Left lung (tissue), 10 donors: Measurements from ENCODE around the gene PIAS2. TPM values are rescaled to one million over a fixed set of nuclear protein-coding genes. Genes with fewer than 3 reads are reported as not detected.
"Not testable (repeated sequence)": the region's sequence is repeated elsewhere in the genome, so short reads cannot be mapped to it uniquely, and the experiment has no call there.

Experiments used
- ATAC-seq: fragments of 200-7000 bp; cut with Tn5 transposase; one replicate; pipeline ENCODE4 v1.9.1; 2020; ENCODE audit warnings: moderate library complexity
- DNase-seq, 4 donors: peaks; one replicate each; pipeline ENCODE4 v3.0.0-alpha.2; 2013 to 2020
- H3K27ac ChIP-seq, 2 donors: fragments of 200-600 bp; sonication (generic) in 1 of 2; one replicate each; pipeline versions ENCODE4 v1.5.0 to v1.8.0; 2020 to 2021
- H3K27me3 ChIP-seq, 2 donors: fragments of 200-600 bp; sonication (generic) in 1 of 2; one replicate each; pipeline versions ENCODE4 v1.5.0 to v1.8.0; 2020 to 2021
- H3K36me3 ChIP-seq, 2 donors: fragments of 200-600 bp; sonication (generic) in 1 of 2; one replicate each; pipeline versions ENCODE4 v1.5.0 to v1.8.0; 2020 to 2021
- H3K4me1 ChIP-seq, 2 donors: fragments of 200-600 bp; one replicate each; pipeline ENCODE4 v1.8.0; 2021
- H3K4me3 ChIP-seq, 2 donors: fragments of 200-600 bp; sonication (generic) in 1 of 2; one replicate each; pipeline versions ENCODE4 v1.5.0 to v1.8.0; 2020 to 2021; ENCODE audit warnings: mild to moderate bottlenecking in 1 of 2
- H3K9me3 ChIP-seq, 2 donors: fragments of 200-600 bp; sonication (generic) in 1 of 2; one replicate each; pipeline versions ENCODE4 v1.5.0 to v1.8.0; 2020 to 2021
- intact Hi-C, 2 donors: fragments of 100-400 bp; cut with DNase I; formaldehyde crosslinking; loops; one replicate each; pipeline versions ENCODE4 v1.11.2 to v1.14.2; 2022
- polyA plus RNA-seq, 6 donors: library from polyadenylated mRNA; unstranded; fragments of 120-200 nt; gene quantifications; one replicate each; pipeline ENCODE4 v1.2.1, GENCODE V29; 2013; ENCODE audit not compliant: insufficient read length in 6 of 6
- total RNA-seq, 2 donors: library from RNA; stranded (reverse); fragmentation: NEBNext Ultra II Directional; extraction: Animal tissue kit (Norgen Biotek cat#: 25700); gene quantifications; one replicate each; pipeline ENCODE4 v1.2.1, GENCODE V29; 2021
- TF ChIP-seq, protein P1 (sequence below), 2 donors: fragments of 200-600 bp; sonication (generic) in 1 of 2; IDR thresholded peaks; one replicate each; pipeline versions ENCODE4 v1.5.0 to v1.8.0; 2021; ENCODE audit warnings: antibody characterized with exemption in 2 of 2
- donor health status: DM: no; HTN: yes; CAD: no.
- donor health status: DM: no; HTN: no; CAD: no.

Gene PIAS2
- total and polyA plus RNA-seq, 8 donors: 20.0 to 31.3 (median 22.1) TPM

DNA sequence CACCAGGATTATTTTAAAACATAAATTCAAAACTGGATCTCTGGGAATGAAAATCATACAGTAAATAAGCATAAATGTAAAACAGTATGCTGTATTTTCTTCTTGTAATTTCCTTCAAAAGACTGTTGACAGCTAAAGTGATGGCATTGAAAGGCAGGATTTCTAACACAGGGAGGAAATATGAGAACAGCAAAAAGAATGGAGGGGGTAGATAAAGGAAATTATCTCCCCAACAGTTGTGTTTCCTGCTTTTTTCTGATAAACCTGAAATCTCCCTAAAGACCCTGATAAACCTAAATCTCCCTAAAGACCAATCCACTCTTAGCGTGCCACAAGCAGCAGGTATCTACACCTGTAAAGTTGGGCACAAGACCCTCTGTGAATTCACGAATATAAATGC lies 50.8 kb downstream of the PIAS2 start:
- peaks cover 0 to 26% of the 10 kb centered on the region in 2 donors for H3K36me3 ChIP-seq
- intact Hi-C loops: no loop called here

DNA sequence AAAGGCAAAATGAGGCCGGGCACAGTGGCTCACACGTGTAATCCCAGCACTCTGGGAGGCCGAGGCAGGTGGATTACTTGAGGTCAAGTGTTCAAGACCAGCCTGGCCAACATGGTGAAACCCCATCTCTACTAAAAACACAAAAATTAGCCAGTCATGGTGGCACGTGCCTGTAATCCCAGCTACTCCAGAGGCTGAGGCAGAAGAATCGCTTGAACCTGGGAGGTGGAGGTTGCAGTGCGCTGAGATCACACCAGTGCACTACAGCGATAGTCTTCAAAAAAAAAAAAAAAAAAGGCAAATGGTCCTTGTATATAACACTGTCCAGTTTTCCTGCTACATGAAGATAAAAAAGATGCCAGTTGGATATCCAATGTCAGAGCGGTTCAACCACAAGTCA lies 52.1 kb downstream of the PIAS2 start:
- ATAC-seq: not testable (repeated sequence)

More for the DNA sequence above, 50.8 kb downstream of the PIAS2 start:
- no peak overlapping the region for H3K4me3 ChIP-seq
- H3K9me3 ChIP-seq: peaks cover 0 to 24% of the 10 kb centered on the region in 2 donors
- ATAC-seq (no peak), DNase-seq (no peak)
- H3K27me3 ChIP-seq: no peaks in the 10 kb centered on the region
- no peak overlapping the region for H3K27ac ChIP-seq
- H3K4me1 ChIP-seq: no peaks in the 10 kb centered on the region
- TF ChIP-seq, protein P1, sequence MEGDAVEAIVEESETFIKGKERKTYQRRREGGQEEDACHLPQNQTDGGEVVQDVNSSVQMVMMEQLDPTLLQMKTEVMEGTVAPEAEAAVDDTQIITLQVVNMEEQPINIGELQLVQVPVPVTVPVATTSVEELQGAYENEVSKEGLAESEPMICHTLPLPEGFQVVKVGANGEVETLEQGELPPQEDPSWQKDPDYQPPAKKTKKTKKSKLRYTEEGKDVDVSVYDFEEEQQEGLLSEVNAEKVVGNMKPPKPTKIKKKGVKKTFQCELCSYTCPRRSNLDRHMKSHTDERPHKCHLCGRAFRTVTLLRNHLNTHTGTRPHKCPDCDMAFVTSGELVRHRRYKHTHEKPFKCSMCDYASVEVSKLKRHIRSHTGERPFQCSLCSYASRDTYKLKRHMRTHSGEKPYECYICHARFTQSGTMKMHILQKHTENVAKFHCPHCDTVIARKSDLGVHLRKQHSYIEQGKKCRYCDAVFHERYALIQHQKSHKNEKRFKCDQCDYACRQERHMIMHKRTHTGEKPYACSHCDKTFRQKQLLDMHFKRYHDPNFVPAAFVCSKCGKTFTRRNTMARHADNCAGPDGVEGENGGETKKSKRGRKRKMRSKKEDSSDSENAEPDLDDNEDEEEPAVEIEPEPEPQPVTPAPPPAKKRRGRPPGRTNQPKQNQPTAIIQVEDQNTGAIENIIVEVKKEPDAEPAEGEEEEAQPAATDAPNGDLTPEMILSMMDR (IDR thresholded peaks at IDR 0.05): no peak

DNA sequence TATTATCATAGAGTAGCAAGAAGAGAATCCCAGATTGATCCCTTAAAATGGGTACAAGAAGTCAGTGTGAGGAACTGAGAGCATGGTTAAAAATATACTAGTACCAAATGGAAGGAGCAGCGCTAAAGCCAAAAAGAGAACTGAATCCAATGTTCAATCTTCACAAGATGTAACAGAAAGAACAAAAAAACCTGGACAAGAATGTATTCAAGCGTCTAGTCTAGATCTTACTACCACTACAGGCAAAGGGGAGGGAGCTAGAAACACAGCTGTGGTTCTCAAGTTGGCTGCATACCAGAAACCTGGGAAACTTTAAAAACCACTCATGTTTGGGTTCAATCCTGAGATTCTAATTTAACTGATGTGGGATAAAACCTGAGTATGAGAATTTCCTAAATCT lies 57.5 kb downstream of the PIAS2 start:
- DNase-seq (peak in 2 of 4 donors; percentile 1 to 4), ATAC-seq (no peak)
- intact Hi-C loops: no loop called here
- Histone ChIP-seq H3K9me3 (no peaks in the 10 kb centered on the region), H3K4me3 (no peak overlapping the region), H3K27me3 (no peaks in the 10 kb centered on the region), H3K4me1 (no peaks in the 10 kb centered on the region), H3K27ac (no peak overlapping the region), H3K36me3 (peaks cover 0 to 14% of the 10 kb centered on the region in 2 donors)
- TF ChIP-seq, protein P1 (IDR thresholded peaks at IDR 0.05): no peak

More for the DNA sequence above, 52.1 kb downstream of the PIAS2 start:
- intact Hi-C loops, H3K4me3 ChIP-seq, H3K27me3 ChIP-seq, H3K4me1 ChIP-seq, DNase-seq, H3K27ac ChIP-seq: not testable (repeated sequence)
- H3K36me3 ChIP-seq: peaks cover 0 to 26% of the 10 kb centered on the region in 2 donors
- H3K9me3 ChIP-seq: peaks cover 0 to 21% of the 10 kb centered on the region in 2 donors

DNA sequence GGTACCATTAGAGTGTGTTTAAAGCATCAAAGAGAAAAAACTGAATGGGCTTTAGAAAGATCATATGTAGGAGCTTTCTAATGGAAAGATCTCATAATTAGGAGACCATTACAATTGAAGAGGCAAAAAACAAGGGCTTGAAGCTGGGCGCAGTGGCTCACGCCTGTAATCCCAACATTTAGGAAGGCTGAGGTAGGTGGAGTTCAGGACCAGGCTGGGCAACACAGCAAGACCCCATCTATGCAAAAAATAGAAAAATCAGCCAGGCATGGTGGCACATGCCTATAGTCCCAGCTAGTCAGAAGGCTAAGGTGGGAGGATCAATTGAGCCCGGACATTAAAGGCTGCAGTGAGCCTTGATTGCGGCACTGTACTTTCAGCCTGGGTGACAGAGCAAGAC lies 59.0 kb downstream of the PIAS2 start:
- H3K27ac ChIP-seq: no peak overlapping the region
- no peaks in the 10 kb centered on the region for H3K27me3 ChIP-seq
- peaks cover 0 to 20% of the 10 kb centered on the region in 2 donors for H3K36me3 ChIP-seq
- intact Hi-C loops: no loop called here
- H3K4me1 ChIP-seq: no peaks in the 10 kb centered on the region
- TF ChIP-seq, protein P1 (IDR thresholded peaks at IDR 0.05): no peak
- no peaks in the 10 kb centered on the region for H3K9me3 ChIP-seq
- ATAC-seq (no peak), DNase-seq (no peak)
- no peak overlapping the region for H3K4me3 ChIP-seq

DNA sequence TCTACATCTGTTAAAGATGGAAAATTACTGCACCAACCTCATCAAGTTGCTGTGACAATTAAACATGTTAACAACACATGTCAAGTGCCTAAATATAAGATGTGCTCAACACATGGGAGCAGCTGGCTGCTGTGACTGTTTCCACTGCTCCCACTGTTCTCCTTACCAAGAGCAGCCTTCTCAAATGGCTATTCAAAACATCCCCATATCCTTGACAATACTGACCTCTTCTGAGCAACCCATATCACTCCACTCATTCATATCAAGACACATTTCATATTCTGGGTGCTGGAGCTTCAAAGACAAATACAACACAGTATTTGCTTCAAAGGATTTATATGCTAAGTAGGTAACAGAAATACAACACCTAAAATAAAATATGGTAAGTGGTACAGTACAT lies 60.3 kb downstream of the PIAS2 start:
- Histone ChIP-seq H3K27ac (no peak overlapping the region), H3K36me3 (peaks cover 0 to 12% of the 10 kb centered on the region in 2 donors), H3K27me3 (no peaks in the 10 kb centered on the region), H3K9me3 (no peaks in the 10 kb centered on the region), H3K4me1 (no peaks in the 10 kb centered on the region), H3K4me3 (no peak overlapping the region)
- TF ChIP-seq, protein P1 (IDR thresholded peaks at IDR 0.05): no peak
- ATAC-seq: no peak
- peak in 1 of 4 donors; percentile 4 for DNase-seq
- intact Hi-C loops: no loop called here

DNA sequence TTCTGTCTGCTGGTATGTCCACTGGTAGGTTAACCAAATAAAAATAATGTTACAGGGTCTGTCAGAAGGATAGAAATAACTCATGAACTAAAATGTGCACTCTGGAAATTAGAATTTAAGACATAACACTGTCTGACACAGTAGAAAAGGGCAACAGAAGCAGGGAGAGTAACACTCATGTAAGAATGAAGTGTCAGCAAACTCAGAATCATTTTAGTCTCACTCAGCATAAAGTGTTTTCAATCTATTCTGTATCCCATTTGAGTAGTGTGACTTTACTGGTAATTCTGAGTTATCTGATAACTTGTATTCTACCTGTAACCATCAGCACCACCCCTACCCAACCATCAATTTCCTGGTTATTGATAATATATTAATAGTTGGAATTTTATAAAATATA lies 68.3 kb downstream of the PIAS2 start:
- H3K9me3 ChIP-seq: no peaks in the 10 kb centered on the region
- no peak for DNase-seq
- no peak overlapping the region for H3K27ac ChIP-seq
- intact Hi-C loops: no loop called here
- H3K4me3 ChIP-seq: no peak overlapping the region
- H3K36me3 ChIP-seq: peaks cover 0 to 15% of the 10 kb centered on the region in 2 donors
- H3K4me1 ChIP-seq: no peaks in the 10 kb centered on the region
- ATAC-seq: no peak
- no peaks in the 10 kb centered on the region for H3K27me3 ChIP-seq
- TF ChIP-seq, protein P1 (IDR thresholded peaks at IDR 0.05): no peak
